HepG2 (cell line): ENCODE results near the gene CD300LB. TPM values are rescaled to one million over a fixed set of nuclear protein-coding genes. Genes with fewer than 3 reads are reported as not detected.

Experiments
- ATAC-seq: fragments of 200-7000 bp; cut with Tn5 transposase; 3 replicates; pipeline ENCODE4 v1.9.1; 2020; ENCODE audit warnings: mild to moderate bottlenecking, moderate library complexity
- BruUV-seq: library from RNA; stranded (reverse); fragments of 400-500 nt; replicated peaks from 2 replicates; lab custom pipeline; 2021; lab: Mats Ljungman, UMichigan
- CTCF ChIA-PET: fragments of 300-600 bp; formaldehyde crosslinking; extraction: SDS; loops from one replicate; lab custom pipeline; 2021; ENCODE audit warnings: low total read pairs, inconsistent platforms, low intra/inter-chr PET ratio; lab: Yijun Ruan, JAX
- POLR2A ChIA-PET: fragments of 350-600 bp; sonication (Branson Sonifier 250); formaldehyde crosslinking; loops from one replicate; lab custom pipeline; 2020; ENCODE audit warnings: antibody characterized with exemption, inconsistent platforms; lab: Yijun Ruan, JAX
- DNase-seq: peaks from one replicate; pipeline ENCODE4 v3.0.0-alpha.2; 2015; ENCODE audit warnings: low spot score
- FAIRE-seq: peaks from 3 replicates; lab custom pipeline; 2011; peaks lifted over from hg19 to GRCh38; lab: Jason Lieb, UNC
- H2AFZ ChIP-seq: one replicate; pipeline ENCODE4 v1.6.1; 2011; ENCODE audit warnings: low read length, inconsistent platforms
- H3K27ac ChIP-seq: fragments of 300-600 bp; 3 replicates; pipeline ENCODE4 v1.8.0; 2011; ENCODE audit warnings: mixed run types, mild to moderate bottlenecking, mixed read lengths, low read length, inconsistent platforms; ENCODE audit not compliant: insufficient read depth; ENCODE audit errors: extremely low read length
- H3K27me3 ChIP-seq, 2 experiments: fragments of 200-600 bp in 1 of 2; 2 replicates in 1 of 2; 3 replicates in 1 of 2; pipeline versions ENCODE4 v1.6.0 to v1.8.0; 2011; ENCODE audit warnings: low read length in 2 of 2, mild to moderate bottlenecking in 2 of 2, moderate library complexity in 2 of 2, inconsistent platforms in 1 of 2; ENCODE audit not compliant: insufficient read depth in 2 of 2, control insufficient read depth in 1 of 2
- H3K36me3 ChIP-seq, 2 experiments: fragments of 200-600 bp in 1 of 2; replicated peaks in 1 of 2; 2 replicates in 1 of 2; 3 replicates in 1 of 2; pipeline versions ENCODE4 v1.5.1 to v1.8.0; 2011; ENCODE audit warnings: low read length in 2 of 2, inconsistent platforms in 1 of 2; ENCODE audit not compliant: insufficient read depth in 2 of 2, control insufficient read depth in 1 of 2
- H3K4me1 ChIP-seq: 2 replicates; pipeline ENCODE4 v1.5.1; 2012; ENCODE audit warnings: low read length, inconsistent platforms; ENCODE audit not compliant: insufficient read depth
- H3K4me2 ChIP-seq: 2 replicates; pipeline ENCODE4 v1.6.0; 2011; ENCODE audit warnings: low read depth, low read length, inconsistent platforms
- H3K4me3 ChIP-seq, 3 experiments: fragments of 200-600 bp in 1 of 3; sonication (generic), shearing (Covaris generic) in 1 of 3; replicated peaks in 1 of 3; 2 replicates each; pipeline ENCODE4 v1.5.1; 2011 to 2016; ENCODE audit warnings: low read length in 3 of 3, inconsistent platforms in 2 of 3, low read depth in 2 of 3, mild to moderate bottlenecking in 2 of 3, control low read depth in 1 of 3, mixed read lengths in 1 of 3; ENCODE audit not compliant: insufficient read depth in 1 of 3
- H3K79me2 ChIP-seq: one replicate; pipeline ENCODE4 v1.6.1; 2011; ENCODE audit warnings: low read length, inconsistent platforms; ENCODE audit not compliant: insufficient read depth
- H3K9ac ChIP-seq: 2 replicates; pipeline ENCODE4 v1.6.0; 2011; ENCODE audit warnings: mild to moderate bottlenecking, low read depth, low read length, inconsistent platforms; ENCODE audit not compliant: insufficient read depth
- H3K9me3 ChIP-seq: 2 replicates; pipeline ENCODE4 v1.5.1; 2012; ENCODE audit warnings: mild to moderate bottlenecking, low read length
- H4K20me1 ChIP-seq: 2 replicates; pipeline ENCODE4 v1.6.0; 2011; ENCODE audit warnings: inconsistent platforms, mild to moderate bottlenecking, low read length, moderate library complexity; ENCODE audit not compliant: insufficient read depth
- CHD4 ChIP-seq: fragments of 200-600 bp; sonication (generic); IDR thresholded peaks from 2 replicates; pipeline ENCODE4 v1.7.0; 2017; ENCODE audit warnings: mild to moderate bottlenecking, low read length, borderline replicate concordance
- FOXC1 ChIP-seq: sonication (generic); formaldehyde crosslinking; IDR thresholded peaks from 2 replicates; pipeline ENCODE4 v1.8.0; 2022; ENCODE audit warnings: mild to moderate bottlenecking, missing genetic modification reagents, borderline replicate concordance
- HNF1B ChIP-seq: sonication (generic); formaldehyde crosslinking; IDR thresholded peaks from 2 replicates; pipeline ENCODE4 v1.5.1; 2020; ENCODE audit warnings: mild to moderate bottlenecking, moderate library complexity, missing genetic modification reagents
- LCORL ChIP-seq, 2 experiments: fragments of 450-650 bp in 1 of 2; sonication (generic) in 1 of 2; formaldehyde crosslinking in 1 of 2; IDR thresholded peaks; 2 replicates each; pipeline versions ENCODE4 v1.5.0 to v1.6.1; 2017 to 2020; ENCODE audit warnings: antibody characterized with exemption in 1 of 2, missing genetic modification reagents in 1 of 2
- MED13 ChIP-seq: sonication (generic); formaldehyde crosslinking; IDR thresholded peaks from 2 replicates; pipeline ENCODE4 v1.5.0; 2020; ENCODE audit warnings: missing genetic modification reagents
- PPARG ChIP-seq: conservative IDR thresholded peaks from 2 replicates; pipeline ENCODE4 v1.6.1; 2016; ENCODE audit warnings: missing biosample characterization, missing genetic modification reagents
- SETDB1 ChIP-seq: sonication (generic); formaldehyde crosslinking; IDR thresholded peaks from 2 replicates; pipeline ENCODE4 v1.5.1; 2020; ENCODE audit warnings: missing genetic modification reagents, mild to moderate bottlenecking, borderline replicate concordance
- SKIL ChIP-seq: sonication (generic); formaldehyde crosslinking; IDR thresholded peaks from 2 replicates; pipeline ENCODE4 v1.8.0; 2022; ENCODE audit warnings: missing genetic modification reagents, mild to moderate bottlenecking, moderate library complexity, borderline replicate concordance
- TBX3 ChIP-seq: fragments of 450-650 bp; IDR thresholded peaks from 2 replicates; pipeline ENCODE4 v1.6.1; 2017; ENCODE audit warnings: antibody characterized with exemption, mild to moderate bottlenecking, inconsistent platforms, borderline replicate concordance
- TRAFD1 ChIP-seq: sonication (generic); formaldehyde crosslinking; IDR thresholded peaks from 2 replicates; pipeline ENCODE4 v1.5.1; 2020; ENCODE audit warnings: missing genetic modification reagents, mild to moderate bottlenecking, borderline replicate concordance
- ZNF225 ChIP-seq: sonication (generic); formaldehyde crosslinking; IDR thresholded peaks from 2 replicates; pipeline ENCODE4 v1.4.0; 2020; ENCODE audit warnings: mild to moderate bottlenecking, missing genetic modification reagents
- ZNF367 ChIP-seq: sonication (generic); formaldehyde crosslinking; IDR thresholded peaks from 2 replicates; pipeline ENCODE4 v1.4.0; 2020; ENCODE audit warnings: missing genetic modification reagents, borderline replicate concordance
- ZNF484 ChIP-seq: sonication (generic); formaldehyde crosslinking; IDR thresholded peaks from 2 replicates; pipeline ENCODE4 v1.5.1; 2020; ENCODE audit warnings: mild to moderate bottlenecking, low read depth, missing genetic modification reagents, borderline replicate concordance
- ZNF770 ChIP-seq: sonication (generic); formaldehyde crosslinking; IDR thresholded peaks from 2 replicates; pipeline ENCODE4 v1.5.0; 2020; ENCODE audit warnings: mild to moderate bottlenecking, missing genetic modification reagents
- ZZZ3 ChIP-seq: sonication (generic); formaldehyde crosslinking; IDR thresholded peaks from 2 replicates; pipeline ENCODE4 v1.4.0; 2020; ENCODE audit warnings: missing genetic modification reagents, mild to moderate bottlenecking, borderline replicate concordance
- WGBS: methylation state at CpG from one replicate; pipeline ENCODE4 v1.1.6; 2017; ENCODE audit warnings: low lambda C conversion rate; 5-methylcytosine and 5-hydroxymethylcytosine counted together
- in situ Hi-C: cut with HindIII; loops from 2 replicates; pipeline ENCODE4 v1.10.0; 2017; ENCODE audit warnings: low pct_unique_long_range_greater_than_20kb; ENCODE audit not compliant: extremely low pct_ligation_motif_present
- intact Hi-C: fragments of 100-400 bp; cut with micrococcal nuclease; formaldehyde crosslinking; loops from one replicate; pipeline ENCODE4 v1.10.0; 2022; ENCODE audit not compliant: unreplicated experiment
- polyA plus RNA-seq, 8 experiments: library from polyadenylated mRNA; depleted of rRNA in 3 of 8; stranded (reverse) in 7 of 8; unstranded in 1 of 8; fragments of >200 nt; fragmentation: Illumina TruSeq in 4 of 8; extraction: Trizol in 4 of 8; gene quantifications; 2 replicates each; pipeline versions ENCODE4 v1.2.1 to v1.2.3, GENCODE V29; 2011 to 2016; ENCODE audit warnings: low read depth in 4 of 8, missing spikeins in 1 of 8, mixed read lengths in 1 of 8; ENCODE audit not compliant: insufficient read depth in 1 of 8
- total RNA-seq, 5 experiments: library from RNA; depleted of rRNA; stranded (reverse); fragments of >200 nt; fragmentation: Illumina TruSeq; extraction: Trizol; gene quantifications; 2 replicates each; pipeline ENCODE4 v1.2.3, GENCODE V29; 2016; ENCODE audit warnings: low read depth in 1 of 5

Gene CD300LB
- total and polyA plus RNA-seq, 2 of the 13 experiments (the other 11 are each of a cell fraction or from before 2014, with no cell fraction given) = not detected

GRCh38 chr17:74484066-74484465, 47.2 kb downstream of the CD300LB start:
- ChIA-PET POLR2A (no interaction called here), CTCF (no interaction called here)
- TF ChIP-seq TRAFD1 (no peak), PPARG (no peak), SETDB1 (CRISPR knock-in tag) (no peak), CHD4 (no peak), ZNF770 (no peak), SKIL (CRISPR knock-in tag) (no peak), TBX3 (no peak), FOXC1 (CRISPR knock-in tag) (no peak), ZZZ3 (CRISPR knock-in tag) (no peak), ZNF484 (CRISPR knock-in tag) (no peak), ZNF367 (no peak), ZNF225 (CRISPR knock-in tag) (no peak), LCORL (IDR thresholded peaks at IDR 0.05) (no peak), LCORL (CRISPR knock-in tag; IDR thresholded peaks at IDR 0.05) (no peak), HNF1B (no peak), MED13 (CRISPR knock-in tag) (no peak)
- H3K4me3 ChIP-seq = no peak overlapping the region
- FAIRE-seq (no peak), DNase-seq (no peak), ATAC-seq (no peak)
- H3K36me3 ChIP-seq = no peaks in the 10 kb centered on the region
- H3K27me3 ChIP-seq = peaks cover 9 to 47% of the 10 kb centered on the region in 2 experiments; a peak in 4 of 5 replicates
- no TSS peak for BruUV-seq
- intact Hi-C loops (no loop called here), in situ Hi-C loops (no loop called here)
- H3K9ac ChIP-seq = no peak overlapping the region
- H3K4me2 ChIP-seq = no peak overlapping the region
- H3K27ac ChIP-seq = no peak overlapping the region
- WGBS = 26% methylated on average over 8 of the region's 9 CpGs
- no peak overlapping the region for H2AFZ ChIP-seq
- no peaks in the 10 kb centered on the region for H4K20me1 ChIP-seq
- H3K9me3 ChIP-seq = no peaks in the 10 kb centered on the region
- no peaks in the 10 kb centered on the region for H3K4me1 ChIP-seq
- H3K79me2 ChIP-seq = no peaks in the 10 kb centered on the region
